Measurements from ENCODE around the gene IQGAP1. TPM values are rescaled to one million over a fixed set of nuclear protein-coding genes. Genes with fewer than 3 reads are reported as not detected.

The IQGAP1 gene
- total RNA-seq = 100 to 1,000 TPM; 431 to 493 (median 446) TPM
- total RNA-seq (2013) = 537 TPM

GRCh38 chr15:90387534-90388461, at the start of gene IQGAP1:
Gene IQGAP1, plus strand, starts transcription at chr15:90388242. Its CDS starts 100 bp downstream, at chr15:90388342.
- Histone ChIP-seq H3K27me3 (ENCODE audit: control insufficient read depth, insufficient read depth, low read length) (no peaks in the 10 kb centered on the region), H3K36me3 (ENCODE audit: control insufficient read depth, insufficient read depth, low read length) (peaks cover 24% of the 10 kb centered on the region), H3K4me1 (ENCODE audit: control insufficient read depth, insufficient read depth, low read length) (peaks cover 35% of the 10 kb centered on the region), H3K27ac (ENCODE audit: low read length) (peak within 1 kb of the TSS; percentile 97), H3K4me3 (ENCODE audit: low read length) (peak within 1 kb of the TSS; percentile 97), H3K9me3 (ENCODE audit: control insufficient read depth, insufficient read depth, low read length) (no peaks in the 10 kb centered on the region)
- peak; percentile 84 to 97 for DNase-seq
- TF ChIP-seq CTCF (IDR thresholded peaks at IDR 0.05) = no peak
- no peaks in the 10 kb centered on the region for H3K27me3 Mint-ChIP-seq (ENCODE audit: low read depth in 2 of 2)
- H3K4me3 Mint-ChIP-seq = peak within 1 kb of the TSS; percentile 96
- H3K9me3 Mint-ChIP-seq = no peaks in the 10 kb centered on the region
- peaks cover 13% of the 10 kb centered on the region for H3K36me3 Mint-ChIP-seq
- H3K4me1 Mint-ChIP-seq = peaks cover 48 to 55% of the 10 kb centered on the region in 2 donors
- peak within 1 kb of the TSS; percentile 53 to 96 for H3K27ac Mint-ChIP-seq
- intact Hi-C loops (cut with micrococcal nuclease) = loop anchor here (1.0 to 2.0 kb wide), 3 partner anchors 13 to 32 kb away; no protein-coding TSS in a partner anchor
- peak; percentile 87 to 99 (median 89) for ATAC-seq
- WGBS (ENCODE audit: insufficient coverage) = 6% methylated on average over 62 of the region's 62 CpGs

GRCh38 chr15:90338532-90338931, 49.5 kb upstream of the IQGAP1 start:
- Histone ChIP-seq H3K36me3 (ENCODE audit: control insufficient read depth, insufficient read depth, low read length) (no peaks in the 10 kb centered on the region), H3K9me3 (ENCODE audit: control insufficient read depth, insufficient read depth, low read length) (no peaks in the 10 kb centered on the region), H3K4me1 (ENCODE audit: control insufficient read depth, insufficient read depth, low read length) (peaks cover 11% of the 10 kb centered on the region), H3K4me3 (ENCODE audit: low read length) (no peak overlapping the region), H3K27ac (ENCODE audit: low read length) (no peak overlapping the region), H3K27me3 (ENCODE audit: control insufficient read depth, insufficient read depth, low read length) (no peaks in the 10 kb centered on the region)
- TF ChIP-seq CTCF (IDR thresholded peaks at IDR 0.05) = no peak
- no peaks in the 10 kb centered on the region for H3K36me3 Mint-ChIP-seq
- intact Hi-C loops (cut with micrococcal nuclease) = no loop called here
- DNase-seq (no peak), ATAC-seq (no peak)
- H3K9me3 Mint-ChIP-seq = no peaks in the 10 kb centered on the region
- no peak overlapping the region for H3K4me3 Mint-ChIP-seq
- H3K27me3 Mint-ChIP-seq (ENCODE audit: low read depth in 2 of 2) = no peaks in the 10 kb centered on the region
- H3K27ac Mint-ChIP-seq = no peak overlapping the region
- WGBS (ENCODE audit: insufficient coverage) = no CpG with 5 or more reads among the region's 1 CpG
- no peaks in the 10 kb centered on the region for H3K4me1 Mint-ChIP-seq

DNA sequence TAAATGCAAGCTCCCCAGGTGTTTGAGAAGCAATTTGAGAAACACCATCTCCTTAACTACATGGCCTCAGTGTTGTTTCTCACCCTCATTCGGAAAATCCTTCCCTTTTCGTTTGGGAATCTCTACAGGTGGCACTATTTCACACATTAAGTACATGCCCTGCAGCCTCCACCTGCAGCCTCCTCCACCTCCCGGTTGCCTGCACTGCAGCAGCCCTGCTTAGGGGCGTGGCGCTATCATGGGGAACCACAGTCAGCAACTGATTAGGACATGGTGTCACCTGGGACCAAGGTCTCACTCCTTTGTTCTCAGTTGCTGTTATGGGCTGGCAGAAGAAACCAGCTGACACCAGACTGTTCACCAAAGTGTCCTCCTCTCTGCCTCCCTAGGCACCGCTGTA, 47.7 kb upstream of the IQGAP1 start:
- Histone ChIP-seq H3K27me3 (ENCODE audit: control insufficient read depth, insufficient read depth, low read length) (no peaks in the 10 kb centered on the region), H3K9me3 (ENCODE audit: control insufficient read depth, insufficient read depth, low read length) (no peaks in the 10 kb centered on the region), H3K4me1 (ENCODE audit: control insufficient read depth, insufficient read depth, low read length) (peaks cover 11% of the 10 kb centered on the region), H3K36me3 (ENCODE audit: control insufficient read depth, insufficient read depth, low read length) (no peaks in the 10 kb centered on the region), H3K4me3 (ENCODE audit: low read length) (no peak overlapping the region), H3K27ac (ENCODE audit: low read length) (no peak overlapping the region)
- intact Hi-C loops (cut with micrococcal nuclease) = no loop called here
- Mint-ChIP-seq H3K4me3 (no peak overlapping the region), H3K9me3 (no peaks in the 10 kb centered on the region), H3K36me3 (no peaks in the 10 kb centered on the region), H3K4me1 (no peaks in the 10 kb centered on the region), H3K27me3 (ENCODE audit: low read depth in 2 of 2) (no peaks in the 10 kb centered on the region), H3K27ac (no peak overlapping the region)
- TF ChIP-seq CTCF (IDR thresholded peaks at IDR 0.05) = no peak
- 85% methylated on average over 6 of the region's 6 CpGs for WGBS (ENCODE audit: insufficient coverage)
- DNase-seq (no peak), ATAC-seq (no peak)
